ENCODE results near the gene TMUB2.

The TMUB2 gene

GRCh38 chr17:44193326-44194084 lies 6.7 kb downstream of the TMUB2 start:
- Histone ChIP-seq H3K4me3 (ENCODE audit: low read depth, low read length) (no peak overlapping the region), H3K9me3 (ENCODE audit: control insufficient read depth, insufficient read depth, low read depth, low read length) (no peaks in the 10 kb centered on the region), H3K27me3 (ENCODE audit: control insufficient read depth, insufficient read depth, low read length) (no peaks in the 10 kb centered on the region), H3K27ac (ENCODE audit: low read depth, low read length) (no peak overlapping the region), H3K36me3 (ENCODE audit: control insufficient read depth, insufficient read depth, low read length) (peaks cover 71% of the 10 kb centered on the region), H3K9ac (ENCODE audit: low read length) (peak overlapping the region; percentile 27), H3K4me1 (ENCODE audit: control insufficient read depth, insufficient read depth, low read length) (peaks cover 28% of the 10 kb centered on the region)

- H3K27ac ChIP-seq (ENCODE audit: low read depth, low read length), result no peak overlapping the region
- peaks cover 26% of the 10 kb centered on the region for H3K4me1 ChIP-seq (ENCODE audit: control insufficient read depth, insufficient read depth, low read length)
- peaks cover 51% of the 10 kb centered on the region for H3K36me3 ChIP-seq (ENCODE audit: control insufficient read depth, insufficient read depth, low read length)
- H3K4me3 ChIP-seq (ENCODE audit: low read depth, low read length), result no peak overlapping the region
- no peaks in the 10 kb centered on the region for H3K27me3 ChIP-seq (ENCODE audit: control insufficient read depth, insufficient read depth, low read length)
- no peak overlapping the region for H3K9ac ChIP-seq (ENCODE audit: low read length)
- H3K9me3 ChIP-seq (ENCODE audit: control insufficient read depth, insufficient read depth, low read depth, low read length), result no peaks in the 10 kb centered on the region
Observed at GRCh38 chr17:44197107-44197506, 10.3 kb downstream of the TMUB2 start.

- H3K4me3 ChIP-seq (ENCODE audit: low read depth, low read length), result peak overlapping the region; percentile 89
- peak overlapping the region; percentile 84 for H3K27ac ChIP-seq (ENCODE audit: low read depth, low read length)
- H3K27me3 ChIP-seq (ENCODE audit: control insufficient read depth, insufficient read depth, low read length), result no peaks in the 10 kb centered on the region
- peak overlapping the region; percentile 89 for H3K9ac ChIP-seq (ENCODE audit: low read length)
- peaks cover 17% of the 10 kb centered on the region for H3K4me1 ChIP-seq (ENCODE audit: control insufficient read depth, insufficient read depth, low read length)
- no peaks in the 10 kb centered on the region for H3K9me3 ChIP-seq (ENCODE audit: control insufficient read depth, insufficient read depth, low read depth, low read length)
- peaks cover 44% of the 10 kb centered on the region for H3K36me3 ChIP-seq (ENCODE audit: control insufficient read depth, insufficient read depth, low read length)
Observed at GRCh38 chr17:44197980-44198720, 11.4 kb downstream of the TMUB2 start.

- peak overlapping the region; percentile 89 for H3K9ac ChIP-seq (ENCODE audit: low read length)
- H3K4me1 ChIP-seq (ENCODE audit: control insufficient read depth, insufficient read depth, low read length), result peaks cover 17% of the 10 kb centered on the region
- H3K36me3 ChIP-seq (ENCODE audit: control insufficient read depth, insufficient read depth, low read length), result peaks cover 37% of the 10 kb centered on the region
- H3K27me3 ChIP-seq (ENCODE audit: control insufficient read depth, insufficient read depth, low read length), result no peaks in the 10 kb centered on the region
- peak overlapping the region; percentile 84 for H3K27ac ChIP-seq (ENCODE audit: low read depth, low read length)
- H3K4me3 ChIP-seq (ENCODE audit: low read depth, low read length), result peak overlapping the region; percentile 89
- H3K9me3 ChIP-seq (ENCODE audit: control insufficient read depth, insufficient read depth, low read depth, low read length), result no peaks in the 10 kb centered on the region
Observed at GRCh38 chr17:44198721-44199552, 12.2 kb downstream of the TMUB2 start.

GRCh38 chr17:44199553-44200477 lies 13.0 kb downstream of the TMUB2 start, which contains the start of gene ATXN7L3:
ATXN7L3 (minus strand) TSS chr17:44199884; CDS start chr17:44198070, 1,814 bp downstream.
- Histone ChIP-seq H3K27me3 (ENCODE audit: control insufficient read depth, insufficient read depth, low read length) (no peaks in the 10 kb centered on the region), H3K4me1 (ENCODE audit: control insufficient read depth, insufficient read depth, low read length) (peaks cover 21% of the 10 kb centered on the region), H3K9me3 (ENCODE audit: control insufficient read depth, insufficient read depth, low read depth, low read length) (no peaks in the 10 kb centered on the region), H3K27ac (ENCODE audit: low read depth, low read length) (peak within 1 kb of the TSS; percentile 84), H3K4me3 (ENCODE audit: low read depth, low read length) (peak within 1 kb of the TSS; percentile 89), H3K36me3 (ENCODE audit: control insufficient read depth, insufficient read depth, low read length) (peaks cover 28% of the 10 kb centered on the region), H3K9ac (ENCODE audit: low read length) (peak within 1 kb of the TSS; percentile 89)

- Histone ChIP-seq H3K4me3 (ENCODE audit: low read depth, low read length) (peak overlapping the region; percentile 70), H3K36me3 (ENCODE audit: control insufficient read depth, insufficient read depth, low read length) (peaks cover 20% of the 10 kb centered on the region), H3K4me1 (ENCODE audit: control insufficient read depth, insufficient read depth, low read length) (peaks cover 21% of the 10 kb centered on the region), H3K9me3 (ENCODE audit: control insufficient read depth, insufficient read depth, low read depth, low read length) (no peaks in the 10 kb centered on the region), H3K27ac (ENCODE audit: low read depth, low read length) (peak overlapping the region; percentile 47; the same call in 1 of the 2 replicates), H3K9ac (ENCODE audit: low read length) (peak overlapping the region; percentile 88), H3K27me3 (ENCODE audit: control insufficient read depth, insufficient read depth, low read length) (no peaks in the 10 kb centered on the region)
Observed at GRCh38 chr17:44200478-44201155, 13.8 kb downstream of the TMUB2 start.

GRCh38 chr17:44202756-44203155 lies 16.0 kb downstream of the TMUB2 start:
- Histone ChIP-seq H3K36me3 (ENCODE audit: control insufficient read depth, insufficient read depth, low read length) (peaks cover 12% of the 10 kb centered on the region), H3K27ac (ENCODE audit: low read depth, low read length) (no peak overlapping the region), H3K27me3 (ENCODE audit: control insufficient read depth, insufficient read depth, low read length) (no peaks in the 10 kb centered on the region), H3K9ac (ENCODE audit: low read length) (no peak overlapping the region), H3K4me1 (ENCODE audit: control insufficient read depth, insufficient read depth, low read length) (peaks cover 19% of the 10 kb centered on the region), H3K9me3 (ENCODE audit: control insufficient read depth, insufficient read depth, low read depth, low read length) (no peaks in the 10 kb centered on the region), H3K4me3 (ENCODE audit: low read depth, low read length) (no peak overlapping the region)

GRCh38 chr17:44203731-44204440 lies 17.1 kb downstream of the TMUB2 start:
- Histone ChIP-seq H3K9me3 (ENCODE audit: control insufficient read depth, insufficient read depth, low read depth, low read length) (no peaks in the 10 kb centered on the region), H3K4me3 (ENCODE audit: low read depth, low read length) (no peak overlapping the region), H3K9ac (ENCODE audit: low read length) (no peak overlapping the region), H3K27me3 (ENCODE audit: control insufficient read depth, insufficient read depth, low read length) (no peaks in the 10 kb centered on the region), H3K4me1 (ENCODE audit: control insufficient read depth, insufficient read depth, low read length) (peaks cover 11% of the 10 kb centered on the region), H3K27ac (ENCODE audit: low read depth, low read length) (no peak overlapping the region), H3K36me3 (ENCODE audit: control insufficient read depth, insufficient read depth, low read length) (peaks cover 22% of the 10 kb centered on the region)

GRCh38 chr17:44204441-44204882 lies 17.7 kb downstream of the TMUB2 start:
- no peaks in the 10 kb centered on the region for H3K27me3 ChIP-seq (ENCODE audit: control insufficient read depth, insufficient read depth, low read length)
- no peaks in the 10 kb centered on the region for H3K9me3 ChIP-seq (ENCODE audit: control insufficient read depth, insufficient read depth, low read depth, low read length)
- H3K27ac ChIP-seq (ENCODE audit: low read depth, low read length), result no peak overlapping the region
- H3K4me3 ChIP-seq (ENCODE audit: low read depth, low read length), result no peak overlapping the region
- H3K9ac ChIP-seq (ENCODE audit: low read length), result no peak overlapping the region
- peaks cover 11% of the 10 kb centered on the region for H3K4me1 ChIP-seq (ENCODE audit: control insufficient read depth, insufficient read depth, low read length)
- H3K36me3 ChIP-seq (ENCODE audit: control insufficient read depth, insufficient read depth, low read length), result peaks cover 28% of the 10 kb centered on the region

Data from HUES6 (cell line).